H1 (cell line): ENCODE measurements around the gene EGFLAM. TPM values are rescaled to one million over a fixed set of nuclear protein-coding genes. Genes with fewer than 3 reads are reported as not detected.

Experiments
- CTCF ChIA-PET: fragments of 300-600 bp; sonication (Branson Sonifier 250); formaldehyde crosslinking; loops from one replicate; lab custom pipeline; 2021; ENCODE audit not compliant: partially characterized antibody; lab: Charles Lee
- POLR2A ChIA-PET: fragments of 300-600 bp; sonication (Branson Sonifier 250); formaldehyde crosslinking; loops from one replicate; lab custom pipeline; 2021; ENCODE audit warnings: inconsistent platforms; ENCODE audit not compliant: partially characterized antibody; lab: Charles Lee
- DNase-seq, 2 experiments: peaks; one replicate each; pipeline versions ENCODE4 v3.0.0 to v3.0.0-alpha.2; 2010 to 2022; ENCODE audit warnings: low spot score in 2 of 2, low read depth in 1 of 2, mixed read lengths in 1 of 2
- FAIRE-seq: peaks from 2 replicates; lab custom pipeline; 2011; peaks lifted over from hg19 to GRCh38; lab: Jason Lieb, UNC
- H2AFZ ChIP-seq: 2 replicates; pipeline ENCODE4 v1.8.1; 2012; ENCODE audit warnings: low read length, inconsistent platforms
- H2AK5ac ChIP-seq: 2 replicates; pipeline ENCODE4 v1.6.1; 2013; ENCODE audit warnings: low read depth, low read length
- H2BK120ac ChIP-seq: replicated peaks from 2 replicates; pipeline ENCODE3; 2013; ENCODE audit warnings: low read depth, low read length, inconsistent platforms
- H2BK12ac ChIP-seq: 2 replicates; pipeline ENCODE4 v1.6.1; 2013; ENCODE audit warnings: low read depth, low read length
- H2BK15ac ChIP-seq: 2 replicates; pipeline ENCODE4 v1.6.1; 2013; ENCODE audit warnings: low read length
- H2BK20ac ChIP-seq: 2 replicates; pipeline ENCODE4 v1.6.1; 2013; ENCODE audit warnings: low read length
- H2BK5ac ChIP-seq: 2 replicates; pipeline ENCODE4 v1.6.1; 2013; ENCODE audit warnings: low read depth, low read length
- H3K14ac ChIP-seq: 2 replicates; pipeline ENCODE4 v1.6.1; 2013; ENCODE audit warnings: inconsistent platforms; ENCODE audit not compliant: insufficient read length
- H3K18ac ChIP-seq: 2 replicates; pipeline ENCODE4 v1.6.1; 2013; ENCODE audit warnings: low read length; ENCODE audit errors: extremely low read depth
- H3K23ac ChIP-seq: 2 replicates; pipeline ENCODE4 v1.6.1; 2013; ENCODE audit warnings: inconsistent platforms; ENCODE audit not compliant: insufficient read length
- H3K23me2 ChIP-seq: 2 replicates; pipeline ENCODE4 v1.6.1; 2013; ENCODE audit warnings: low read depth, low read length
- H3K27ac ChIP-seq: 2 replicates; pipeline ENCODE4 v1.6.1; 2011; ENCODE audit warnings: low read depth, low read length, inconsistent platforms
- H3K27me3 ChIP-seq, 4 experiments: replicated peaks in 1 of 4; 1 replicate in 1 of 4; 2 replicates in 3 of 4; pipeline versions ENCODE4 v1.6.1 to v1.8.1; 2011 to 2013; ENCODE audit warnings: low read length in 3 of 4, mild to moderate bottlenecking in 3 of 4, inconsistent platforms in 2 of 4, mixed read lengths in 2 of 4, moderate library complexity in 1 of 4; ENCODE audit not compliant: control insufficient read depth in 3 of 4, insufficient read depth in 3 of 4; ENCODE audit errors: extremely low read depth in 1 of 4
- H3K36me3 ChIP-seq, 4 experiments: 2 replicates each; pipeline versions ENCODE4 v1.6.1 to v1.8.1; 2011 to 2013; ENCODE audit warnings: mild to moderate bottlenecking in 4 of 4, low read length in 3 of 4, moderate library complexity in 2 of 4, control low read depth in 1 of 4, inconsistent platforms in 1 of 4; ENCODE audit not compliant: insufficient read depth in 4 of 4, control insufficient read depth in 2 of 4
- H3K4ac ChIP-seq: replicated peaks from 2 replicates; pipeline ENCODE3; 2013; ENCODE audit warnings: low read length, low read depth, mixed read lengths, inconsistent platforms; ENCODE audit not compliant: insufficient read length
- H3K4me1 ChIP-seq, 4 experiments: replicated peaks in 1 of 4; 1 replicate in 1 of 4; 2 replicates in 3 of 4; pipeline versions ENCODE4 v1.6.1 to v1.8.1; 2011 to 2013; ENCODE audit warnings: low read length in 3 of 4, inconsistent platforms in 2 of 4, mixed read lengths in 1 of 4; ENCODE audit not compliant: insufficient read depth in 4 of 4, control insufficient read depth in 3 of 4
- H3K4me2 ChIP-seq, 2 experiments: 2 replicates each; pipeline versions ENCODE4 v1.6.1 to v1.8.1; 2011 to 2013; ENCODE audit warnings: low read depth in 2 of 2, low read length in 2 of 2, control low read depth in 1 of 2, inconsistent platforms in 1 of 2, mild to moderate bottlenecking in 1 of 2; ENCODE audit not compliant: insufficient read depth in 1 of 2
- H3K4me3 ChIP-seq, 4 experiments: fragments of 200-600, 300-600 bp in 1 of 4; sonication (generic), shearing (Covaris generic), sonication (Bioruptor Twin) in 1 of 4; 2 replicates each; pipeline versions ENCODE4 v1.5.1 to v1.8.1; 2011 to 2016; ENCODE audit warnings: low read length in 4 of 4, low read depth in 3 of 4, control low read depth in 2 of 4, inconsistent platforms in 2 of 4, mild to moderate bottlenecking in 2 of 4, mixed read lengths in 1 of 4, moderate library complexity in 1 of 4; ENCODE audit not compliant: insufficient read depth in 2 of 4; ENCODE audit errors: extremely low read depth in 1 of 4
- H3K56ac ChIP-seq: replicated peaks from 2 replicates; pipeline ENCODE3; 2013; ENCODE audit warnings: low read depth, mild to moderate bottlenecking, mixed read lengths, low read length, inconsistent platforms; ENCODE audit not compliant: insufficient read length
- H3K79me1 ChIP-seq: 2 replicates; pipeline ENCODE4 v1.6.1; 2013; ENCODE audit warnings: low read depth, low read length, control low read depth
- H3K79me2 ChIP-seq, 2 experiments: 2 replicates each; pipeline versions ENCODE4 v1.6.1 to v1.8.1; 2012 to 2013; ENCODE audit warnings: low read length in 2 of 2, mild to moderate bottlenecking in 2 of 2, inconsistent platforms in 1 of 2; ENCODE audit not compliant: insufficient read depth in 2 of 2, control insufficient read depth in 1 of 2
- H3K9ac ChIP-seq, 4 experiments: replicated peaks in 1 of 4; 1 replicate in 1 of 4; 2 replicates in 3 of 4; pipeline versions ENCODE4 v1.6.1 to v1.8.1; 2011 to 2013; ENCODE audit warnings: low read depth in 3 of 4, low read length in 3 of 4, control low read depth in 2 of 4, mild to moderate bottlenecking in 2 of 4, moderate library complexity in 2 of 4, inconsistent platforms in 1 of 4; ENCODE audit errors: extremely low read depth in 1 of 4
- H3K9me3 ChIP-seq, 2 experiments: 2 replicates each; pipeline versions ENCODE4 v1.6.1 to v1.8.1; 2012 to 2013; ENCODE audit warnings: mild to moderate bottlenecking in 2 of 2, moderate library complexity in 2 of 2, control low read depth in 1 of 2, inconsistent platforms in 1 of 2, low read depth in 1 of 2, low read length in 1 of 2, mixed read lengths in 1 of 2; ENCODE audit not compliant: insufficient read depth in 2 of 2
- H4K20me1 ChIP-seq, 2 experiments: replicated peaks in 1 of 2; 2 replicates each; pipeline versions ENCODE3 to v1.8.1; 2011 to 2013; ENCODE audit warnings: inconsistent platforms in 2 of 2, low read length in 2 of 2, mild to moderate bottlenecking in 1 of 2; ENCODE audit not compliant: insufficient read depth in 2 of 2, control insufficient read depth in 1 of 2
- H4K5ac ChIP-seq: 2 replicates; pipeline ENCODE4 v1.6.1; 2013; ENCODE audit warnings: low read length, low read depth, mixed read lengths, inconsistent platforms; ENCODE audit not compliant: insufficient read length
- H4K8ac ChIP-seq: 2 replicates; pipeline ENCODE4 v1.8.0; 2013; ENCODE audit warnings: mild to moderate bottlenecking, moderate library complexity, low read length, inconsistent platforms; ENCODE audit not compliant: insufficient read depth; ENCODE audit errors: extremely low read depth
- H4K91ac ChIP-seq: replicated peaks from 2 replicates; pipeline ENCODE3; 2013; ENCODE audit warnings: low read length, mixed read lengths, inconsistent platforms; ENCODE audit not compliant: insufficient read length
- HDAC6 ChIP-seq: IDR thresholded peaks from one replicate; pipeline ENCODE4 v1.7.1; 2012; ENCODE audit warnings: low read depth, mild to moderate bottlenecking, inconsistent platforms, low read length, moderate library complexity
- RXRA ChIP-seq: IDR thresholded peaks from 2 replicates; pipeline ENCODE4 v1.6.1; 2011; ENCODE audit warnings: low read depth, mild to moderate bottlenecking, low read length, moderate library complexity; ENCODE audit not compliant: insufficient read depth
- TBP ChIP-seq: IDR thresholded peaks from 2 replicates; pipeline ENCODE4 v1.6.1; 2011; ENCODE audit warnings: low read depth, low read length, improper control_type of control experiment
- WGBS, 2 experiments: shearing (Covaris generic) in 1 of 2; methylation state at CpG; one replicate each; pipeline versions ENCODE4 v1.1.6 to v1.1.7; 2013 to 2015; ENCODE audit warnings: low lambda C conversion rate in 2 of 2, mixed read lengths in 2 of 2, inconsistent platforms in 1 of 2, low coverage in 1 of 2, missing lambda C conversion rate in 1 of 2; ENCODE audit not compliant: insufficient replicate concordance in 2 of 2, insufficient coverage in 1 of 2, insufficient read length in 1 of 2; ENCODE audit errors: extremely low coverage in 1 of 2, missing lambda C conversion rate in 1 of 2; 5-methylcytosine and 5-hydroxymethylcytosine counted together
- polyA plus RNA-seq, 7 experiments: library from polyadenylated mRNA; depleted of rRNA in 3 of 7; stranded (reverse) in 5 of 7; unstranded in 2 of 7; fragments of >200 nt in 5 of 7; fragments of 200-250 nt in 2 of 7; gene quantifications; 1 replicate in 5 of 7; 2 replicates in 1 of 7; 4 replicates in 1 of 7; pipeline versions ENCODE4 v1.2.1 to v1.2.3, GENCODE V29; 2011 to 2013; ENCODE audit warnings: missing spikeins in 2 of 7, mixed read lengths in 2 of 7
- total RNA-seq: library from RNA; stranded (reverse); fragmentation: NEBNext Ultra II Directional; extraction: Animal tissue kit (Norgen Biotek cat#: 25700); gene quantifications from 2 replicates; pipeline ENCODE4 v1.2.1, GENCODE V29; 2021
- TF ChIP-seq, protein P1 (sequence below), 3 experiments: IDR thresholded peaks; 1 replicate in 2 of 3; 2 replicates in 1 of 3; pipeline versions ENCODE4 v1.5.1 to v1.6.1; 2011; ENCODE audit warnings: low read length in 3 of 3, mild to moderate bottlenecking in 3 of 3, inconsistent platforms in 2 of 3, low read depth in 1 of 3, moderate library complexity in 1 of 3; ENCODE audit not compliant: insufficient read depth in 1 of 3; ENCODE audit errors: control extremely low read depth in 1 of 3
- TF ChIP-seq, protein P2 (sequence below): IDR thresholded peaks from 2 replicates; pipeline ENCODE4 v1.6.1; 2011; ENCODE audit warnings: low read depth, mild to moderate bottlenecking, low read length; ENCODE audit not compliant: insufficient read depth

Gene EGFLAM
- total and polyA plus RNA-seq, 2 of the 8 experiments (the other 6 are each of a cell fraction or from before 2014, with no cell fraction given) = 0.20 to 0.24 TPM

DNA sequence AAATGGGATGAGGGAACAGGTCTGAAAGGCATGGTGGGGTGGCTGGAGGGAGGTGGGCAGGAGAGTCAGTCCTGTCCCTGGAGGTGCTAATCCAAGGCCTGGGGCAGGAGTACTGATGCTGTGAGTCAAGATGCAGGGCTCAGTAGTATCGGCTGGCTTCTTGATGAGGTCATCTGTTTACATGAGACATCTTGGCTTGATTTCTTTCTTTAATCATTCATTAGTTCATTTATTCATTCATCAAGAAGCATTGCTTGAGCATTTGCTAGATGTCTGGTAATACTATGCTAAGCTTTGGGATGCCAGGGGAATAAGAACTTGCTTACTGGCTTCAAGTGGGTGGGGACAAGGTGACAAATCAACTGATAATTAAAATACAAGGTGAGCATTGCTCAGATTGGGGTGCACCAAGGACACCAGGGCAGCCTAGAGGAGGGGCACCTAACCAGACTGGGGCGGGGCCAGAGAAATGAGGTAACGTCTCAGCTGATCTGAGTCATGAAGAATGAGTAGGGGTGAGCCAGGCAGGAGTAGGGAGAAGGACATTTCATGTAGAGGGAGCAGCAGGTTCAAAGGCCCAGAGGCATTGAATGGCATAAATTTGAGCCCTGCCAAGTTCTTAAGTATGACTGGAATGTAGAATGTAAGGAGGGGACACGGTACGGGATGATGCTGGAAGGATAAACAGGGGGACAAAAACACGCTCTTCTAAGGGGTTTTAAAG lies 88.8 kb downstream of the EGFLAM start:
- WGBS, 2 experiments = 91% methylated on average over 6 of the region's 6 CpGs; no CpG with 5 or more reads in 1 of the 2 experiments
- no peak overlapping the region for H3K56ac ChIP-seq
- H4K91ac ChIP-seq = no peak overlapping the region
- ChIA-PET POLR2A (no interaction called here), CTCF (interaction anchor here (1.7 kb wide), 1 partner anchor 11 kb away, joined by 3 read pairs; no protein-coding TSS in a partner anchor)
- H3K9me3 ChIP-seq = no peaks in the 10 kb centered on the region
- H3K14ac ChIP-seq = no peak overlapping the region
- no peak overlapping the region for H2AK5ac ChIP-seq
- H4K20me1 ChIP-seq = no peaks in the 10 kb centered on the region
- H3K23me2 ChIP-seq = no peaks in the 10 kb centered on the region
- H2BK20ac ChIP-seq = no peak overlapping the region
- no peak overlapping the region for H3K18ac ChIP-seq
- no peak for TF ChIP-seq RXRA
- no peak for TF ChIP-seq TBP
- TF ChIP-seq, protein P1, sequence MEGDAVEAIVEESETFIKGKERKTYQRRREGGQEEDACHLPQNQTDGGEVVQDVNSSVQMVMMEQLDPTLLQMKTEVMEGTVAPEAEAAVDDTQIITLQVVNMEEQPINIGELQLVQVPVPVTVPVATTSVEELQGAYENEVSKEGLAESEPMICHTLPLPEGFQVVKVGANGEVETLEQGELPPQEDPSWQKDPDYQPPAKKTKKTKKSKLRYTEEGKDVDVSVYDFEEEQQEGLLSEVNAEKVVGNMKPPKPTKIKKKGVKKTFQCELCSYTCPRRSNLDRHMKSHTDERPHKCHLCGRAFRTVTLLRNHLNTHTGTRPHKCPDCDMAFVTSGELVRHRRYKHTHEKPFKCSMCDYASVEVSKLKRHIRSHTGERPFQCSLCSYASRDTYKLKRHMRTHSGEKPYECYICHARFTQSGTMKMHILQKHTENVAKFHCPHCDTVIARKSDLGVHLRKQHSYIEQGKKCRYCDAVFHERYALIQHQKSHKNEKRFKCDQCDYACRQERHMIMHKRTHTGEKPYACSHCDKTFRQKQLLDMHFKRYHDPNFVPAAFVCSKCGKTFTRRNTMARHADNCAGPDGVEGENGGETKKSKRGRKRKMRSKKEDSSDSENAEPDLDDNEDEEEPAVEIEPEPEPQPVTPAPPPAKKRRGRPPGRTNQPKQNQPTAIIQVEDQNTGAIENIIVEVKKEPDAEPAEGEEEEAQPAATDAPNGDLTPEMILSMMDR (IDR thresholded peaks at IDR 0.05; ENCODE audit: control extremely low read depth in 1 of 3, insufficient read depth in 1 of 3, low read depth in 1 of 3, low read length in 3 of 3) = no peak
- TF ChIP-seq, protein P2, sequence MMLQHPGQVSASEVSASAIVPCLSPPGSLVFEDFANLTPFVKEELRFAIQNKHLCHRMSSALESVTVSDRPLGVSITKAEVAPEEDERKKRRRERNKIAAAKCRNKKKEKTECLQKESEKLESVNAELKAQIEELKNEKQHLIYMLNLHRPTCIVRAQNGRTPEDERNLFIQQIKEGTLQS = no peak
- TF ChIP-seq HDAC6 = no peak
- no peak overlapping the region for H3K23ac ChIP-seq
- no peak overlapping the region for H2AFZ ChIP-seq
- no peak overlapping the region for H4K5ac ChIP-seq
- no peak overlapping the region for H2BK12ac ChIP-seq
- H3K27ac ChIP-seq = no peak overlapping the region
- FAIRE-seq = no peak
- H3K36me3 ChIP-seq = no peaks in the 10 kb centered on the region
- no peak overlapping the region for H2BK120ac ChIP-seq
- H3K27me3 ChIP-seq = peaks cover 0 to 1% (median 0%) of the 10 kb centered on the region in 4 experiments; a peak in 1 of 7 replicates
- H2BK15ac ChIP-seq = no peak overlapping the region
- H3K9ac ChIP-seq = no peak overlapping the region
- no peaks in the 10 kb centered on the region for H3K4me1 ChIP-seq
- no peaks in the 10 kb centered on the region for H3K79me2 ChIP-seq
- H3K79me1 ChIP-seq = no peaks in the 10 kb centered on the region
- H3K4me2 ChIP-seq = no peak overlapping the region
- H4K8ac ChIP-seq = no peak overlapping the region
- H3K4me3 ChIP-seq = no peak overlapping the region
- no peak overlapping the region for H3K4ac ChIP-seq
- no peak for DNase-seq
- no peak overlapping the region for H2BK5ac ChIP-seq
